H1 (cell line): ENCODE data around the gene ZNF689. TPM values are rescaled to one million over a fixed set of nuclear protein-coding genes. Genes with fewer than 3 reads are reported as not detected.

Experiments
- CTCF ChIA-PET: fragments of 300-600 bp; sonication (Branson Sonifier 250); formaldehyde crosslinking; loops from one replicate; lab custom pipeline; 2021; ENCODE audit not compliant: partially characterized antibody; lab: Charles Lee
- POLR2A ChIA-PET: fragments of 300-600 bp; sonication (Branson Sonifier 250); formaldehyde crosslinking; loops from one replicate; lab custom pipeline; 2021; ENCODE audit warnings: inconsistent platforms; ENCODE audit not compliant: partially characterized antibody; lab: Charles Lee
- DNase-seq, 2 experiments: peaks; one replicate each; pipeline versions ENCODE4 v3.0.0 to v3.0.0-alpha.2; 2010 to 2022; ENCODE audit warnings: low spot score in 2 of 2, low read depth in 1 of 2, mixed read lengths in 1 of 2
- FAIRE-seq: peaks from 2 replicates; lab custom pipeline; 2011; peaks lifted over from hg19 to GRCh38; lab: Jason Lieb, UNC
- H2AFZ ChIP-seq: 2 replicates; pipeline ENCODE4 v1.8.1; 2012; ENCODE audit warnings: low read length, inconsistent platforms
- H2AK5ac ChIP-seq: 2 replicates; pipeline ENCODE4 v1.6.1; 2013; ENCODE audit warnings: low read depth, low read length
- H2BK120ac ChIP-seq: replicated peaks from 2 replicates; pipeline ENCODE3; 2013; ENCODE audit warnings: low read depth, low read length, inconsistent platforms
- H2BK12ac ChIP-seq: 2 replicates; pipeline ENCODE4 v1.6.1; 2013; ENCODE audit warnings: low read depth, low read length
- H2BK15ac ChIP-seq: 2 replicates; pipeline ENCODE4 v1.6.1; 2013; ENCODE audit warnings: low read length
- H2BK20ac ChIP-seq: 2 replicates; pipeline ENCODE4 v1.6.1; 2013; ENCODE audit warnings: low read length
- H2BK5ac ChIP-seq: 2 replicates; pipeline ENCODE4 v1.6.1; 2013; ENCODE audit warnings: low read depth, low read length
- H3K14ac ChIP-seq: 2 replicates; pipeline ENCODE4 v1.6.1; 2013; ENCODE audit warnings: inconsistent platforms; ENCODE audit not compliant: insufficient read length
- H3K18ac ChIP-seq: 2 replicates; pipeline ENCODE4 v1.6.1; 2013; ENCODE audit warnings: low read length; ENCODE audit errors: extremely low read depth
- H3K23ac ChIP-seq: 2 replicates; pipeline ENCODE4 v1.6.1; 2013; ENCODE audit warnings: inconsistent platforms; ENCODE audit not compliant: insufficient read length
- H3K23me2 ChIP-seq: 2 replicates; pipeline ENCODE4 v1.6.1; 2013; ENCODE audit warnings: low read depth, low read length
- H3K27ac ChIP-seq: 2 replicates; pipeline ENCODE4 v1.6.1; 2011; ENCODE audit warnings: low read depth, low read length, inconsistent platforms
- H3K27me3 ChIP-seq, 4 experiments: replicated peaks in 1 of 4; 1 replicate in 1 of 4; 2 replicates in 3 of 4; pipeline versions ENCODE4 v1.6.1 to v1.8.1; 2011 to 2013; ENCODE audit warnings: low read length in 3 of 4, mild to moderate bottlenecking in 3 of 4, inconsistent platforms in 2 of 4, mixed read lengths in 2 of 4, moderate library complexity in 1 of 4; ENCODE audit not compliant: control insufficient read depth in 3 of 4, insufficient read depth in 3 of 4; ENCODE audit errors: extremely low read depth in 1 of 4
- H3K36me3 ChIP-seq, 4 experiments: 2 replicates each; pipeline versions ENCODE4 v1.6.1 to v1.8.1; 2011 to 2013; ENCODE audit warnings: mild to moderate bottlenecking in 4 of 4, low read length in 3 of 4, moderate library complexity in 2 of 4, control low read depth in 1 of 4, inconsistent platforms in 1 of 4; ENCODE audit not compliant: insufficient read depth in 4 of 4, control insufficient read depth in 2 of 4
- H3K4ac ChIP-seq: replicated peaks from 2 replicates; pipeline ENCODE3; 2013; ENCODE audit warnings: low read length, low read depth, mixed read lengths, inconsistent platforms; ENCODE audit not compliant: insufficient read length
- H3K4me1 ChIP-seq, 4 experiments: replicated peaks in 1 of 4; 1 replicate in 1 of 4; 2 replicates in 3 of 4; pipeline versions ENCODE4 v1.6.1 to v1.8.1; 2011 to 2013; ENCODE audit warnings: low read length in 3 of 4, inconsistent platforms in 2 of 4, mixed read lengths in 1 of 4; ENCODE audit not compliant: insufficient read depth in 4 of 4, control insufficient read depth in 3 of 4
- H3K4me2 ChIP-seq, 2 experiments: 2 replicates each; pipeline versions ENCODE4 v1.6.1 to v1.8.1; 2011 to 2013; ENCODE audit warnings: low read depth in 2 of 2, low read length in 2 of 2, control low read depth in 1 of 2, inconsistent platforms in 1 of 2, mild to moderate bottlenecking in 1 of 2; ENCODE audit not compliant: insufficient read depth in 1 of 2
- H3K4me3 ChIP-seq, 4 experiments: fragments of 200-600, 300-600 bp in 1 of 4; sonication (generic), shearing (Covaris generic), sonication (Bioruptor Twin) in 1 of 4; 2 replicates each; pipeline versions ENCODE4 v1.5.1 to v1.8.1; 2011 to 2016; ENCODE audit warnings: low read length in 4 of 4, low read depth in 3 of 4, control low read depth in 2 of 4, inconsistent platforms in 2 of 4, mild to moderate bottlenecking in 2 of 4, mixed read lengths in 1 of 4, moderate library complexity in 1 of 4; ENCODE audit not compliant: insufficient read depth in 2 of 4; ENCODE audit errors: extremely low read depth in 1 of 4
- H3K56ac ChIP-seq: replicated peaks from 2 replicates; pipeline ENCODE3; 2013; ENCODE audit warnings: low read depth, mild to moderate bottlenecking, mixed read lengths, low read length, inconsistent platforms; ENCODE audit not compliant: insufficient read length
- H3K79me1 ChIP-seq: 2 replicates; pipeline ENCODE4 v1.6.1; 2013; ENCODE audit warnings: low read depth, low read length, control low read depth
- H3K79me2 ChIP-seq, 2 experiments: 2 replicates each; pipeline versions ENCODE4 v1.6.1 to v1.8.1; 2012 to 2013; ENCODE audit warnings: low read length in 2 of 2, mild to moderate bottlenecking in 2 of 2, inconsistent platforms in 1 of 2; ENCODE audit not compliant: insufficient read depth in 2 of 2, control insufficient read depth in 1 of 2
- H3K9ac ChIP-seq, 4 experiments: replicated peaks in 1 of 4; 1 replicate in 1 of 4; 2 replicates in 3 of 4; pipeline versions ENCODE4 v1.6.1 to v1.8.1; 2011 to 2013; ENCODE audit warnings: low read depth in 3 of 4, low read length in 3 of 4, control low read depth in 2 of 4, mild to moderate bottlenecking in 2 of 4, moderate library complexity in 2 of 4, inconsistent platforms in 1 of 4; ENCODE audit errors: extremely low read depth in 1 of 4
- H3K9me3 ChIP-seq, 2 experiments: 2 replicates each; pipeline versions ENCODE4 v1.6.1 to v1.8.1; 2012 to 2013; ENCODE audit warnings: mild to moderate bottlenecking in 2 of 2, moderate library complexity in 2 of 2, control low read depth in 1 of 2, inconsistent platforms in 1 of 2, low read depth in 1 of 2, low read length in 1 of 2, mixed read lengths in 1 of 2; ENCODE audit not compliant: insufficient read depth in 2 of 2
- H4K20me1 ChIP-seq, 2 experiments: replicated peaks in 1 of 2; 2 replicates each; pipeline versions ENCODE3 to v1.8.1; 2011 to 2013; ENCODE audit warnings: inconsistent platforms in 2 of 2, low read length in 2 of 2, mild to moderate bottlenecking in 1 of 2; ENCODE audit not compliant: insufficient read depth in 2 of 2, control insufficient read depth in 1 of 2
- H4K5ac ChIP-seq: 2 replicates; pipeline ENCODE4 v1.6.1; 2013; ENCODE audit warnings: low read length, low read depth, mixed read lengths, inconsistent platforms; ENCODE audit not compliant: insufficient read length
- H4K8ac ChIP-seq: 2 replicates; pipeline ENCODE4 v1.8.0; 2013; ENCODE audit warnings: mild to moderate bottlenecking, moderate library complexity, low read length, inconsistent platforms; ENCODE audit not compliant: insufficient read depth; ENCODE audit errors: extremely low read depth
- H4K91ac ChIP-seq: replicated peaks from 2 replicates; pipeline ENCODE3; 2013; ENCODE audit warnings: low read length, mixed read lengths, inconsistent platforms; ENCODE audit not compliant: insufficient read length
- BRCA1 ChIP-seq: IDR thresholded peaks from 2 replicates; pipeline ENCODE4 v1.6.1; 2012; ENCODE audit warnings: low read depth, low read length, improper control_type of control experiment
- HDAC2 ChIP-seq, 2 experiments: fragments of 300-600 bp in 1 of 2; sonication (generic) in 1 of 2; IDR thresholded peaks; 2 replicates each; pipeline ENCODE4 v1.6.1; 2011 to 2012; ENCODE audit warnings: low read depth in 2 of 2, low read length in 2 of 2, mild to moderate bottlenecking in 2 of 2, moderate library complexity in 2 of 2, borderline replicate concordance in 1 of 2, inconsistent platforms in 1 of 2
- WGBS, 2 experiments: shearing (Covaris generic) in 1 of 2; methylation state at CpG; one replicate each; pipeline versions ENCODE4 v1.1.6 to v1.1.7; 2013 to 2015; ENCODE audit warnings: low lambda C conversion rate in 2 of 2, mixed read lengths in 2 of 2, inconsistent platforms in 1 of 2, low coverage in 1 of 2, missing lambda C conversion rate in 1 of 2; ENCODE audit not compliant: insufficient replicate concordance in 2 of 2, insufficient coverage in 1 of 2, insufficient read length in 1 of 2; ENCODE audit errors: extremely low coverage in 1 of 2, missing lambda C conversion rate in 1 of 2; 5-methylcytosine and 5-hydroxymethylcytosine counted together
- polyA plus RNA-seq, 7 experiments: library from polyadenylated mRNA; depleted of rRNA in 3 of 7; stranded (reverse) in 5 of 7; unstranded in 2 of 7; fragments of >200 nt in 5 of 7; fragments of 200-250 nt in 2 of 7; gene quantifications; 1 replicate in 5 of 7; 2 replicates in 1 of 7; 4 replicates in 1 of 7; pipeline versions ENCODE4 v1.2.1 to v1.2.3, GENCODE V29; 2011 to 2013; ENCODE audit warnings: missing spikeins in 2 of 7, mixed read lengths in 2 of 7
- total RNA-seq: library from RNA; stranded (reverse); fragmentation: NEBNext Ultra II Directional; extraction: Animal tissue kit (Norgen Biotek cat#: 25700); gene quantifications from 2 replicates; pipeline ENCODE4 v1.2.1, GENCODE V29; 2021

Gene ZNF689
- total and polyA plus RNA-seq, 2 of the 8 experiments (the other 6 are each of a cell fraction or from before 2014, with no cell fraction given), result 14.3 to 15.3 TPM

- H3K79me2 ChIP-seq, result no peaks in the 10 kb centered on the region
- H3K4me3 ChIP-seq, result no peak overlapping the region
- 0 out of 2 replicates have a peak overlapping the region, but pooled peaks have one; percentile 26 for H2BK5ac ChIP-seq
- no peak overlapping the region for H3K56ac ChIP-seq
- no peak overlapping the region for H3K18ac ChIP-seq
- ChIA-PET POLR2A (interaction anchor here (0.6 to 6.7 kb wide), 4 partner anchors 9 to 23 kb away, joined by 4 to 40 read pairs (median 5); partner anchors contain the start of gene ZNF747), CTCF (interaction anchor here (0.6 to 3.8 kb wide), 3 partner anchors 9 to 17 kb away, joined by 3 to 12 read pairs (median 3); partner anchors contain the start of gene ZNF747)
- H3K4ac ChIP-seq, result no peak overlapping the region
- no peaks in the 10 kb centered on the region for H3K9me3 ChIP-seq
- H3K36me3 ChIP-seq, result peaks cover 3 to 8% (median 5%) of the 10 kb centered on the region in 4 experiments; a peak in 4 of 8 replicates
- no peak overlapping the region for H4K8ac ChIP-seq
- no peak overlapping the region for H2BK15ac ChIP-seq
- no peak overlapping the region for H2BK12ac ChIP-seq
- DNase-seq (no peak), FAIRE-seq (no peak)
- H3K4me2 ChIP-seq, result no peak overlapping the region
- peaks cover 0 to 4% of the 10 kb centered on the region in 2 experiments for H4K20me1 ChIP-seq
- no peak overlapping the region for H3K23ac ChIP-seq
- H3K14ac ChIP-seq, result no peak overlapping the region
- H3K23me2 ChIP-seq, result peaks cover 5% of the 10 kb centered on the region; the same call in 1 of the 2 replicates
- H4K91ac ChIP-seq, result no peak overlapping the region
- H2BK20ac ChIP-seq, result no peak overlapping the region
- H3K27ac ChIP-seq, result no peak overlapping the region
- WGBS, 2 experiments, result 91% methylated on average over 4 of the region's 4 CpGs; no CpG with 5 or more reads in 1 of the 2 experiments
- no peaks in the 10 kb centered on the region for H3K27me3 ChIP-seq
- peaks cover 5 to 14% (median 7%) of the 10 kb centered on the region in 4 experiments for H3K4me1 ChIP-seq
- H2AFZ ChIP-seq, result no peak overlapping the region
- H2BK120ac ChIP-seq, result no peak overlapping the region
- no peak overlapping the region for H2AK5ac ChIP-seq
- no peak overlapping the region for H3K9ac ChIP-seq
- no peak overlapping the region for H4K5ac ChIP-seq
- no peaks in the 10 kb centered on the region for H3K79me1 ChIP-seq
- TF ChIP-seq BRCA1 (no peak), HDAC2 (IDR thresholded peaks at IDR 0.05; ENCODE audit: borderline replicate concordance in 1 of 2, low read depth in 2 of 2, low read length in 2 of 2) (no peak)
Observed at GRCh38 chr16:30552956-30553355, 57.2 kb downstream of the ZNF689 start.
